ENCODE measurements around the gene EVA1A.

Gene EVA1A

GRCh38 chr2:75560768-75561565 lies at the start of gene EVA1A:
TSS of gene EVA1A (minus strand) at chr2:75560939. CDS start at chr2:75518140, 42,799 bp downstream.
- no peak for TF ChIP-seq CTCF (conservative IDR thresholded peaks at IDR 0.05; ENCODE audit: low read depth, low read length)
- Histone ChIP-seq H3K4me1 (ENCODE audit: low read depth, poor library complexity, severe bottlenecking) (peaks cover 11% of the 10 kb centered on the region), H3K9ac (peak within 1 kb of the TSS; percentile 68), H3K36me3 (ENCODE audit: insufficient read depth) (no peaks in the 10 kb centered on the region), H2AFZ (ENCODE audit: low read depth) (peak within 1 kb of the TSS; percentile 97), H3K27me3 (ENCODE audit: insufficient read depth, low read depth) (no peaks in the 10 kb centered on the region), H4K20me1 (ENCODE audit: insufficient read depth) (no peaks in the 10 kb centered on the region), H3K4me2 (peak within 1 kb of the TSS; percentile 83), H3K4me3 (IDR thresholded peaks at IDR 0.05; ENCODE audit: insufficient read depth, low read depth, low read length) (no peak within 1 kb of the TSS), H3K79me2 (ENCODE audit: insufficient read depth, low read depth) (no peaks in the 10 kb centered on the region), H3K27ac (peak within 1 kb of the TSS; percentile 19; the same call in 1 of the 2 replicates)

- H3K9ac ChIP-seq: no peak overlapping the region
- H3K27me3 ChIP-seq (ENCODE audit: insufficient read depth, low read depth): no peaks in the 10 kb centered on the region
- no peaks in the 10 kb centered on the region for H3K4me1 ChIP-seq (ENCODE audit: low read depth, poor library complexity, severe bottlenecking)
- no peaks in the 10 kb centered on the region for H3K79me2 ChIP-seq (ENCODE audit: insufficient read depth, low read depth)
- H3K4me3 ChIP-seq (IDR thresholded peaks at IDR 0.05; ENCODE audit: insufficient read depth, low read depth, low read length): no peak overlapping the region
- H2AFZ ChIP-seq (ENCODE audit: low read depth): no peak overlapping the region
- H3K27ac ChIP-seq: no peak overlapping the region
- no peak for TF ChIP-seq CTCF (conservative IDR thresholded peaks at IDR 0.05; ENCODE audit: low read depth, low read length)
- no peak overlapping the region for H3K4me2 ChIP-seq
- H3K36me3 ChIP-seq (ENCODE audit: insufficient read depth): no peaks in the 10 kb centered on the region
- H4K20me1 ChIP-seq (ENCODE audit: insufficient read depth): no peaks in the 10 kb centered on the region
These were observed 49.3 kb upstream of the EVA1A start for GRCh38 chr2:75609937-75610508.

GRCh38 chr2:75609334-75609689 lies 48.6 kb upstream of the EVA1A start:
- no peaks in the 10 kb centered on the region for H3K27me3 ChIP-seq (ENCODE audit: insufficient read depth, low read depth)
- no peak overlapping the region for H3K9ac ChIP-seq
- no peaks in the 10 kb centered on the region for H3K4me1 ChIP-seq (ENCODE audit: low read depth, poor library complexity, severe bottlenecking)
- H3K36me3 ChIP-seq (ENCODE audit: insufficient read depth): no peaks in the 10 kb centered on the region
- no peak overlapping the region for H3K4me2 ChIP-seq
- H3K27ac ChIP-seq: no peak overlapping the region
- no peaks in the 10 kb centered on the region for H4K20me1 ChIP-seq (ENCODE audit: insufficient read depth)
- no peak overlapping the region for H2AFZ ChIP-seq (ENCODE audit: low read depth)
- TF ChIP-seq CTCF (conservative IDR thresholded peaks at IDR 0.05; ENCODE audit: low read depth, low read length): peak; percentile 61
- H3K4me3 ChIP-seq (IDR thresholded peaks at IDR 0.05; ENCODE audit: insufficient read depth, low read depth, low read length): no peak overlapping the region
- no peaks in the 10 kb centered on the region for H3K79me2 ChIP-seq (ENCODE audit: insufficient read depth, low read depth)

GRCh38 chr2:75608684-75609333 lies 48.1 kb upstream of the EVA1A start:
- Histone ChIP-seq H3K4me2 (no peak overlapping the region), H3K4me3 (IDR thresholded peaks at IDR 0.05; ENCODE audit: insufficient read depth, low read depth, low read length) (no peak overlapping the region), H4K20me1 (ENCODE audit: insufficient read depth) (no peaks in the 10 kb centered on the region), H3K79me2 (ENCODE audit: insufficient read depth, low read depth) (no peaks in the 10 kb centered on the region), H2AFZ (ENCODE audit: low read depth) (no peak overlapping the region), H3K36me3 (ENCODE audit: insufficient read depth) (no peaks in the 10 kb centered on the region), H3K4me1 (ENCODE audit: low read depth, poor library complexity, severe bottlenecking) (no peaks in the 10 kb centered on the region), H3K27me3 (ENCODE audit: insufficient read depth, low read depth) (no peaks in the 10 kb centered on the region), H3K9ac (no peak overlapping the region), H3K27ac (no peak overlapping the region)
- TF ChIP-seq CTCF (conservative IDR thresholded peaks at IDR 0.05; ENCODE audit: low read depth, low read length): peak; percentile 91

Measured in KMS-11 (cell line).